Esophagus squamous epithelium (tissue), 4 donors: Measurements from ENCODE around the gene NCBP3.
"Not testable (repeated sequence)": the region's sequence is repeated elsewhere in the genome, so short reads cannot be mapped to it uniquely, and the experiment has no call there.

Source experiments
- POLR2A ChIP-seq, 4 donors: fragments of 450-650 bp; IDR thresholded peaks; one replicate each; pipeline ENCODE4 v1.6.1; 2017; ENCODE audit warnings: antibody characterized with exemption in 4 of 4, mild to moderate bottlenecking in 4 of 4, moderate library complexity in 3 of 4
- TF ChIP-seq, protein P1 (sequence below), 6 experiments: fragments of 450-650 bp in 4 of 6; fragments of 200-600 bp in 2 of 6; sonication (generic) in 2 of 6; IDR thresholded peaks; one replicate each; pipeline ENCODE4 v1.5.1; 2016 to 2019; ENCODE audit warnings: antibody characterized with exemption in 6 of 6, mild to moderate bottlenecking in 4 of 6, moderate library complexity in 4 of 6

DNA sequence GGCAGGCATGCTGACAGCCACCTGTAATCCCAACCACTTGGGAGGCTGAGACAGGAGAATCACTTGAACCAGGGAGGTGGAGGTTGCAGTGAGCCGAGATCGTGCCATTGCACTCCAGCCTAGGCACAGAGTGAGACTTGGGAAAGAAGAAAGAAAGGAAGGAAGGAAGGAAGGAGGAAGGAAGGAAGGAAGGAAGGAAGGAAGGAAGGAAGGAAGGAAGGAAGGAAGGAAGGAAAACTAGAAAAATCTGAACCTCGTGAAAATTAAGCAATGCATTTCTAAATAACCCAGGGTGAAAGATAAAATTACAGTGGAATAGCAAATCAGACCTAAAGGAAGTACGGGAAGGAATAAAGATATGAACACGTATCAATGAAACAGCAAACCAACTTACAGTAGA lies 60.7 kb downstream of the NCBP3 start:
- TF ChIP-seq, protein P1, sequence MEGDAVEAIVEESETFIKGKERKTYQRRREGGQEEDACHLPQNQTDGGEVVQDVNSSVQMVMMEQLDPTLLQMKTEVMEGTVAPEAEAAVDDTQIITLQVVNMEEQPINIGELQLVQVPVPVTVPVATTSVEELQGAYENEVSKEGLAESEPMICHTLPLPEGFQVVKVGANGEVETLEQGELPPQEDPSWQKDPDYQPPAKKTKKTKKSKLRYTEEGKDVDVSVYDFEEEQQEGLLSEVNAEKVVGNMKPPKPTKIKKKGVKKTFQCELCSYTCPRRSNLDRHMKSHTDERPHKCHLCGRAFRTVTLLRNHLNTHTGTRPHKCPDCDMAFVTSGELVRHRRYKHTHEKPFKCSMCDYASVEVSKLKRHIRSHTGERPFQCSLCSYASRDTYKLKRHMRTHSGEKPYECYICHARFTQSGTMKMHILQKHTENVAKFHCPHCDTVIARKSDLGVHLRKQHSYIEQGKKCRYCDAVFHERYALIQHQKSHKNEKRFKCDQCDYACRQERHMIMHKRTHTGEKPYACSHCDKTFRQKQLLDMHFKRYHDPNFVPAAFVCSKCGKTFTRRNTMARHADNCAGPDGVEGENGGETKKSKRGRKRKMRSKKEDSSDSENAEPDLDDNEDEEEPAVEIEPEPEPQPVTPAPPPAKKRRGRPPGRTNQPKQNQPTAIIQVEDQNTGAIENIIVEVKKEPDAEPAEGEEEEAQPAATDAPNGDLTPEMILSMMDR (IDR thresholded peaks at IDR 0.05) = not testable (repeated sequence)
- TF ChIP-seq POLR2A (IDR thresholded peaks at IDR 0.05) = not testable (repeated sequence)
